MCF 10A (cell line): Measurements from ENCODE around the gene DHX9. TPM values are rescaled to one million over a fixed set of nuclear protein-coding genes. Genes with fewer than 3 reads are reported as not detected.
A peak's percentile ranks its signal among the peaks of the same experiment; 100 is the strongest.

Experiments used
- BruUV-seq: library from RNA; stranded (reverse); fragments of 400-500 nt; replicated peaks from 2 replicates; lab custom pipeline; 2021; lab: Mats Ljungman, UMichigan
- CTCF ChIA-PET: fragments of 300-600 bp; sonication (Branson Sonifier 250); formaldehyde crosslinking; extraction: SDS; loops from one replicate; lab custom pipeline; 2021; ENCODE audit warnings: antibody characterized with exemption, inconsistent platforms; lab: Yijun Ruan, JAX
- POLR2A ChIA-PET: fragments of 300-600, 350-650 bp; sonication (Branson Sonifier 250); formaldehyde crosslinking; extraction: SDS; loops from one replicate; lab custom pipeline; 2020; ENCODE audit warnings: antibody characterized with exemption, inconsistent platforms; lab: Yijun Ruan, JAX
- DNase-seq: peaks from one replicate; pipeline ENCODE4 v3.0.0-alpha.2; 2018; ENCODE audit not compliant: unreplicated experiment
- H3K27ac Mint-ChIP-seq: one replicate; pipeline ENCODE4 v1.8.0; 2022; ENCODE audit warnings: mild to moderate bottlenecking, low read depth, mixed read lengths; ENCODE audit not compliant: unreplicated experiment
- H3K27me3 Mint-ChIP-seq: one replicate; pipeline ENCODE4 v1.8.0; 2022; ENCODE audit warnings: mixed read lengths; ENCODE audit not compliant: insufficient read depth, unreplicated experiment
- H3K36me3 Mint-ChIP-seq: one replicate; pipeline ENCODE4 v1.8.0; 2022; ENCODE audit warnings: mild to moderate bottlenecking, moderate library complexity, mixed read lengths; ENCODE audit not compliant: insufficient read depth, unreplicated experiment
- H3K4me1 Mint-ChIP-seq: one replicate; pipeline ENCODE4 v1.8.0; 2022; ENCODE audit warnings: mixed read lengths; ENCODE audit not compliant: insufficient read depth, unreplicated experiment
- H3K4me3 Mint-ChIP-seq: one replicate; pipeline ENCODE4 v1.8.0; 2022; ENCODE audit warnings: mild to moderate bottlenecking, moderate library complexity, mixed read lengths; ENCODE audit not compliant: unreplicated experiment
- H3K9me3 Mint-ChIP-seq: one replicate; pipeline ENCODE4 v1.8.0; 2022; ENCODE audit warnings: mixed read lengths; ENCODE audit not compliant: unreplicated experiment
- CTCF ChIP-seq: fragments of 200-600 bp; IDR thresholded peaks from one replicate; pipeline ENCODE4 v1.8.0; 2022; ENCODE audit warnings: antibody characterized with exemption, mild to moderate bottlenecking; ENCODE audit not compliant: unreplicated experiment
- intact Hi-C: fragments of 100-400 bp; cut with micrococcal nuclease; formaldehyde crosslinking; loops from 2 replicates; pipeline ENCODE4 v1.14.1; 2022
- total RNA-seq: library from RNA; stranded (reverse); gene quantifications from 2 replicates; pipeline ENCODE4 v1.2.3, GENCODE V29; 2022

Gene DHX9
- total RNA-seq, 1 experiment from 2014 or later, result 107 TPM

GRCh38 chr1:182860658-182861057, 21.5 kb downstream of the DHX9 start:
- no TSS peak for BruUV-seq
- H3K9me3 Mint-ChIP-seq, result no peaks in the 10 kb centered on the region
- H3K4me3 Mint-ChIP-seq, result no peak overlapping the region
- H3K27me3 Mint-ChIP-seq, result no peaks in the 10 kb centered on the region
- no peak for TF ChIP-seq CTCF
- peaks cover 100% of the 10 kb centered on the region for H3K36me3 Mint-ChIP-seq
- no peaks in the 10 kb centered on the region for H3K4me1 Mint-ChIP-seq
- H3K27ac Mint-ChIP-seq, result no peak overlapping the region
- ChIA-PET CTCF (interaction anchor here (0.6 to 1.1 kb wide), 3 partner anchors 17 to 63 kb away, joined by 3 to 4 read pairs (median 4); no protein-coding TSS in a partner anchor), POLR2A (interaction anchor here (0.8 to 1.4 kb wide), 5 partner anchors 11 to 30 kb away, joined by 3 to 6 read pairs (median 3); no protein-coding TSS in a partner anchor)
- no peak for DNase-seq
- intact Hi-C loops, result no loop called here

- Mint-ChIP-seq H3K9me3 (no peaks in the 10 kb centered on the region), H3K27me3 (no peaks in the 10 kb centered on the region), H3K27ac (no peak overlapping the region), H3K4me3 (no peak overlapping the region), H3K36me3 (peaks cover 100% of the 10 kb centered on the region), H3K4me1 (no peaks in the 10 kb centered on the region)
- intact Hi-C loops, result no loop called here
- BruUV-seq, result TSS peak; percentile 1
- POLR2A ChIA-PET, result interaction anchor here (1.0 kb wide), 1 partner anchor 9 kb away, joined by 4 read pairs; no protein-coding TSS in a partner anchor
- no peak for TF ChIP-seq CTCF
- CTCF ChIA-PET, result interaction anchor here (1.0 kb wide), 1 partner anchor 28 kb away, joined by 3 read pairs; no protein-coding TSS in a partner anchor
- no peak for DNase-seq
These were observed 22.8 kb downstream of the DHX9 start for GRCh38 chr1:182861994-182862393.

GRCh38 chr1:182862827-182863226, 23.7 kb downstream of the DHX9 start:
- intact Hi-C loops, result no loop called here
- BruUV-seq, result no TSS peak
- ChIA-PET POLR2A (interaction anchor here (1.0 kb wide), 1 partner anchor 9 kb away, joined by 4 read pairs; no protein-coding TSS in a partner anchor), CTCF (interaction anchor here (0.5 to 0.7 kb wide), 2 partner anchors 20 to 541 kb away, joined by 3 read pairs; no protein-coding TSS in a partner anchor)
- no peak for DNase-seq
- Mint-ChIP-seq H3K36me3 (peaks cover 100% of the 10 kb centered on the region), H3K27ac (no peak overlapping the region), H3K4me1 (no peaks in the 10 kb centered on the region), H3K27me3 (no peaks in the 10 kb centered on the region), H3K9me3 (no peaks in the 10 kb centered on the region), H3K4me3 (no peak overlapping the region)
- TF ChIP-seq CTCF, result no peak

GRCh38 chr1:182863940-182864339, 24.8 kb downstream of the DHX9 start:
- ChIA-PET POLR2A (interaction anchor here (1.2 to 1.3 kb wide), 2 partner anchors 10 to 12 kb away, joined by 3 to 5 read pairs; no protein-coding TSS in a partner anchor), CTCF (interaction anchor here (0.6 kb wide), 2 partner anchors 21 to 40 kb away, joined by 3 to 4 read pairs; no protein-coding TSS in a partner anchor)
- Mint-ChIP-seq H3K27ac (peak overlapping the region; percentile 66), H3K4me3 (no peak overlapping the region), H3K4me1 (no peaks in the 10 kb centered on the region), H3K36me3 (peaks cover 100% of the 10 kb centered on the region), H3K9me3 (no peaks in the 10 kb centered on the region), H3K27me3 (no peaks in the 10 kb centered on the region)
- intact Hi-C loops, result no loop called here
- no TSS peak for BruUV-seq
- no peak for TF ChIP-seq CTCF
- DNase-seq, result no peak
